ENCODE data around the gene OR2AP1.
"Not testable (repeated sequence)": the region's sequence is repeated elsewhere in the genome, so short reads cannot be mapped to it uniquely, and the experiment has no call there.

DNA sequence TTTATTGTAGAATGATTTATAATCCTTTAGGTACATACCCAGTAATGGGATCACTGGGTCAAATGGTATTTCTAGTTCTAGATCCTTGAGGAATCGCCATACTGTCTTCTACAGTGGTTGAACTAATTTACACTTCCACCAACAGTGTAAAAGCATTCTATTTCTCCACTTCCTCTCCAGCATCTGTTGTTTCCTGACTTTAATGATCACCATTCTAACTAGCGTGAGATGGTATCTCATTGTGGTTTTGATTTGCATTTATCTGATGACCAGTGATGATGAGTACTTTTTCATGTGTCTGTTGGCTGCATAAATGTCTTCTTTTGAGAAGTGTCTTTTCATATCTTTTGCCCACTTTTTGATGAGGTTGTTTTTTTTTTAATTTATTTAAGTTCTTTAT is 24.0 kb upstream of the OR2AP1 start:
- TF ChIP-seq, protein P1, sequence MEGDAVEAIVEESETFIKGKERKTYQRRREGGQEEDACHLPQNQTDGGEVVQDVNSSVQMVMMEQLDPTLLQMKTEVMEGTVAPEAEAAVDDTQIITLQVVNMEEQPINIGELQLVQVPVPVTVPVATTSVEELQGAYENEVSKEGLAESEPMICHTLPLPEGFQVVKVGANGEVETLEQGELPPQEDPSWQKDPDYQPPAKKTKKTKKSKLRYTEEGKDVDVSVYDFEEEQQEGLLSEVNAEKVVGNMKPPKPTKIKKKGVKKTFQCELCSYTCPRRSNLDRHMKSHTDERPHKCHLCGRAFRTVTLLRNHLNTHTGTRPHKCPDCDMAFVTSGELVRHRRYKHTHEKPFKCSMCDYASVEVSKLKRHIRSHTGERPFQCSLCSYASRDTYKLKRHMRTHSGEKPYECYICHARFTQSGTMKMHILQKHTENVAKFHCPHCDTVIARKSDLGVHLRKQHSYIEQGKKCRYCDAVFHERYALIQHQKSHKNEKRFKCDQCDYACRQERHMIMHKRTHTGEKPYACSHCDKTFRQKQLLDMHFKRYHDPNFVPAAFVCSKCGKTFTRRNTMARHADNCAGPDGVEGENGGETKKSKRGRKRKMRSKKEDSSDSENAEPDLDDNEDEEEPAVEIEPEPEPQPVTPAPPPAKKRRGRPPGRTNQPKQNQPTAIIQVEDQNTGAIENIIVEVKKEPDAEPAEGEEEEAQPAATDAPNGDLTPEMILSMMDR (IDR thresholded peaks at IDR 0.05): not testable (repeated sequence)
- not testable (repeated sequence) for TF ChIP-seq EP300 (IDR thresholded peaks at IDR 0.05; ENCODE audit: low read depth)
